HepG2 (cell line): ENCODE data around the gene CDC23.

Experiments
- CEBPB ChIP-seq: IDR thresholded peaks from 2 replicates; pipeline ENCODE4 v1.6.1; 2011; ENCODE audit warnings: low read depth, low read length, improper control_type of control experiment, borderline replicate concordance
- JUND ChIP-seq: sonication (generic); formaldehyde crosslinking; IDR thresholded peaks from 2 replicates; pipeline ENCODE4 v1.8.0; 2022; ENCODE audit warnings: mild to moderate bottlenecking, missing genetic modification reagents
- POLR2A ChIP-seq, 2 experiments: IDR thresholded peaks; 2 replicates each; pipeline ENCODE4 v1.6.1; 2011; ENCODE audit warnings: low read depth in 2 of 2, low read length in 2 of 2, mild to moderate bottlenecking in 1 of 2, moderate library complexity in 1 of 2; ENCODE audit not compliant: insufficient read depth in 1 of 2
- TEAD2 ChIP-seq: sonication (generic); formaldehyde crosslinking; IDR thresholded peaks from 2 replicates; pipeline ENCODE4 v1.9.0; 2021; ENCODE audit warnings: missing genetic modification reagents
- ZBTB38 ChIP-seq: sonication (generic); formaldehyde crosslinking; IDR thresholded peaks from 2 replicates; pipeline ENCODE4 v1.5.1; 2020; ENCODE audit warnings: mild to moderate bottlenecking, missing genetic modification reagents
- ZC3H13 ChIP-seq: sonication (generic); formaldehyde crosslinking; IDR thresholded peaks from 2 replicates; pipeline ENCODE4 v1.8.1; 2023; ENCODE audit warnings: mild to moderate bottlenecking, missing genetic modification reagents, moderate library complexity
- TF ChIP-seq, protein P1 (sequence below): sonication (generic); formaldehyde crosslinking; IDR thresholded peaks from 2 replicates; pipeline ENCODE4 v1.9.0; 2021; ENCODE audit warnings: missing genetic modification reagents, borderline replicate concordance
- TF ChIP-seq, protein P2 (sequence below): IDR thresholded peaks from 2 replicates; pipeline ENCODE4 v1.6.1; 2016

DNA sequence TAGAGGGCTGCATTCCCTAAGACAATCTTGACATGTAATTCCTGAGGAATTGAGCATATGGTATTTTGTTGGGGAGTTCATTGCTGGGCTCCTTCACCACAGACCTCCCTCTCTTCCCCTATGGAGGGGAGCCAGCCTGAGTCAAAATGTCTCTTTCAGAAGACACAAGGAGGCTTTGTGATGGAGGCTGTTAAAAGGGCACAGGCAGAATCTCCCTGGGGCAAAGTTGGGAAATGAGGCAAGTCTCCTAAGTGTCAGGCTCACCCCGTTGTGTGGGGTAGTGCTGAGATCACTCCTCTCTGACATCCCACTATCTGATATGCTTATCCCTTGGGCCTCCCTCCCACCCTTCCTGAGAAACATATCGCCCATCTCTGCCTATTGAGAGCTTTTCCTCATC is 30.7 kb upstream of the CDC23 start:
- TF ChIP-seq CEBPB, result no peak
- no peak for TF ChIP-seq ZC3H13 (CRISPR knock-in tag)
- no peak for TF ChIP-seq TEAD2 (CRISPR knock-in tag)
- TF ChIP-seq, protein P1, sequence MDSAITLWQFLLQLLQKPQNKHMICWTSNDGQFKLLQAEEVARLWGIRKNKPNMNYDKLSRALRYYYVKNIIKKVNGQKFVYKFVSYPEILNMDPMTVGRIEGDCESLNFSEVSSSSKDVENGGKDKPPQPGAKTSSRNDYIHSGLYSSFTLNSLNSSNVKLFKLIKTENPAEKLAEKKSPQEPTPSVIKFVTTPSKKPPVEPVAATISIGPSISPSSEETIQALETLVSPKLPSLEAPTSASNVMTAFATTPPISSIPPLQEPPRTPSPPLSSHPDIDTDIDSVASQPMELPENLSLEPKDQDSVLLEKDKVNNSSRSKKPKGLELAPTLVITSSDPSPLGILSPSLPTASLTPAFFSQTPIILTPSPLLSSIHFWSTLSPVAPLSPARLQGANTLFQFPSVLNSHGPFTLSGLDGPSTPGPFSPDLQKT (CRISPR knock-in tag), result no peak
- no peak for TF ChIP-seq ZBTB38
- TF ChIP-seq, protein P2, sequence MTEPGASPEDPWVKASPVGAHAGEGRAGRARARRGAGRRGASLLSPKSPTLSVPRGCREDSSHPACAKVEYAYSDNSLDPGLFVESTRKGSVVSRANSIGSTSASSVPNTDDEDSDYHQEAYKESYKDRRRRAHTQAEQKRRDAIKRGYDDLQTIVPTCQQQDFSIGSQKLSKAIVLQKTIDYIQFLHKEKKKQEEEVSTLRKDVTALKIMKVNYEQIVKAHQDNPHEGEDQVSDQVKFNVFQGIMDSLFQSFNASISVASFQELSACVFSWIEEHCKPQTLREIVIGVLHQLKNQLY, result no peak
- no peak for TF ChIP-seq JUND (CRISPR knock-in tag)
- TF ChIP-seq POLR2A (IDR thresholded peaks at IDR 0.05; ENCODE audit: insufficient read depth in 1 of 2, low read depth in 2 of 2, low read length in 2 of 2), result no peak
